AG20443 (cell line): Measurements from ENCODE around the gene PPP3CA.
"Not testable (repeated sequence)": the region's sequence is repeated elsewhere in the genome, so short reads cannot be mapped to it uniquely, and the experiment has no call there.

Source experiments
- DNase-seq: peaks from one replicate; pipeline ENCODE4 v3.0.0; 2012; ENCODE audit warnings: low spot score, mixed read lengths

Gene PPP3CA

GRCh38 chr4:101098666-101099400, 248.5 kb downstream of the PPP3CA start:
- no peak for DNase-seq

- not testable (repeated sequence) for DNase-seq
Observed at GRCh38 chr4:101092609-101093008, 254.7 kb downstream of the PPP3CA start.

GRCh38 chr4:101089168-101089567, 258.2 kb downstream of the PPP3CA start:
- no peak for DNase-seq

GRCh38 chr4:101086801-101087586, 260.3 kb downstream of the PPP3CA start:
- no peak for DNase-seq

GRCh38 chr4:101083131-101083530, 264.2 kb downstream of the PPP3CA start:
- DNase-seq: no peak

GRCh38 chr4:101081695-101082369, 265.5 kb downstream of the PPP3CA start:
- DNase-seq: no peak

- DNase-seq: no peak
Observed at GRCh38 chr4:101081166-101081565, 266.2 kb downstream of the PPP3CA start.

- no peak for DNase-seq
Observed at GRCh38 chr4:101078950-101079349, 268.4 kb downstream of the PPP3CA start.

GRCh38 chr4:101076032-101076431, 271.3 kb downstream of the PPP3CA start:
- DNase-seq: no peak

GRCh38 chr4:101075536-101075935, 271.8 kb downstream of the PPP3CA start:
- DNase-seq: no peak

GRCh38 chr4:101074326-101074725, 273.0 kb downstream of the PPP3CA start:
- no peak for DNase-seq

GRCh38 chr4:101071241-101071640, 276.1 kb downstream of the PPP3CA start:
- DNase-seq: peak; percentile 8

- DNase-seq: no peak
Observed at GRCh38 chr4:101068115-101068514, 279.2 kb downstream of the PPP3CA start.

- DNase-seq: no peak
Observed at GRCh38 chr4:101067383-101067782, 279.9 kb downstream of the PPP3CA start.

- DNase-seq: no peak
Observed at GRCh38 chr4:101066626-101067170, 280.6 kb downstream of the PPP3CA start.

GRCh38 chr4:101065935-101066485, 281.3 kb downstream of the PPP3CA start:
- DNase-seq: no peak

- no peak for DNase-seq
Observed at GRCh38 chr4:101065346-101065745, 282.0 kb downstream of the PPP3CA start.

- DNase-seq: no peak
Observed at GRCh38 chr4:101064541-101065180, 282.7 kb downstream of the PPP3CA start.

- DNase-seq: no peak
Observed at GRCh38 chr4:101055392-101055791, 291.9 kb downstream of the PPP3CA start.

GRCh38 chr4:101050837-101051205, 296.5 kb downstream of the PPP3CA start:
- DNase-seq: no peak

- no peak for DNase-seq
Observed at GRCh38 chr4:101050088-101050836, 297.1 kb downstream of the PPP3CA start.
